DMS79 (cell line): ENCODE measurements around the gene CHDH.

ENCODE experiments used
- DNase-seq: peaks from one replicate; lab custom pipeline; 2025; lab: John Stamatoyannopoulos, UW

CHDH gene

GRCh38 chr3:53849916-53850315, 3.7 kb upstream of the CHDH start:
- no peak for DNase-seq

GRCh38 chr3:53846851-53847155, 584 bp upstream of the CHDH start:
- no peak for DNase-seq

- DNase-seq, result no peak
Observed at GRCh38 chr3:53845881-53846133, 412 bp downstream of the CHDH start.

GRCh38 chr3:53845103-53845880, 927 bp downstream of the CHDH start:
- DNase-seq, result no peak

- DNase-seq, result no peak
Observed at GRCh38 chr3:53844262-53845102, 1.7 kb downstream of the CHDH start.

GRCh38 chr3:53843195-53844177, 2.7 kb downstream of the CHDH start:
- no peak for DNase-seq

GRCh38 chr3:53842436-53843194, 3.6 kb downstream of the CHDH start:
- DNase-seq, result no peak

GRCh38 chr3:53841296-53841695, 4.9 kb downstream of the CHDH start:
- no peak for DNase-seq

GRCh38 chr3:53837331-53837730, 8.9 kb downstream of the CHDH start:
- DNase-seq, result no peak

GRCh38 chr3:53836084-53836872, 9.9 kb downstream of the CHDH start:
- no peak for DNase-seq

GRCh38 chr3:53835257-53835656, 11.0 kb downstream of the CHDH start:
- DNase-seq, result no peak

GRCh38 chr3:53834429-53835095, 11.7 kb downstream of the CHDH start:
- DNase-seq, result no peak

- DNase-seq, result no peak
Observed at GRCh38 chr3:53833700-53834099, 12.5 kb downstream of the CHDH start.

GRCh38 chr3:53833053-53833645, 13.1 kb downstream of the CHDH start:
- no peak for DNase-seq

- DNase-seq, result no peak
Observed at GRCh38 chr3:53830944-53831343, 15.3 kb downstream of the CHDH start.

- DNase-seq, result no peak
Observed at GRCh38 chr3:53829605-53830004, 16.6 kb downstream of the CHDH start.

GRCh38 chr3:53828581-53828980, 17.6 kb downstream of the CHDH start:
- no peak for DNase-seq

GRCh38 chr3:53826048-53826447, 20.2 kb downstream of the CHDH start:
- DNase-seq, result no peak

GRCh38 chr3:53824795-53825194, 21.4 kb downstream of the CHDH start:
- no peak for DNase-seq
